GM12864 (cell line): ENCODE measurements around the gene TMEM245.

Source experiments
- DNase-seq: peaks from one replicate; pipeline ENCODE4 v3.0.0-alpha.2; 2011; ENCODE audit warnings: low read depth
- H3K4me3 ChIP-seq: 2 replicates; pipeline ENCODE4 v1.5.1; 2011; ENCODE audit warnings: mild to moderate bottlenecking, low read depth, low read length, control low read depth
- CTCF ChIP-seq: IDR thresholded peaks from 2 replicates; pipeline ENCODE4 v1.5.1; 2011; ENCODE audit warnings: low read depth, mild to moderate bottlenecking, moderate library complexity, low read length, control low read depth, inconsistent platforms; ENCODE audit errors: missing control alignments

The TMEM245 gene

GRCh38 chr9:109113892-109114609, 5.7 kb downstream of the TMEM245 start:
- TF ChIP-seq CTCF, result no peak
- H3K4me3 ChIP-seq, result no peak overlapping the region
- no peak for DNase-seq

GRCh38 chr9:109113254-109113653, 6.5 kb downstream of the TMEM245 start:
- TF ChIP-seq CTCF, result no peak
- no peak for DNase-seq
- H3K4me3 ChIP-seq, result no peak overlapping the region

- no peak overlapping the region for H3K4me3 ChIP-seq
- DNase-seq, result no peak
- TF ChIP-seq CTCF, result no peak
Observed at GRCh38 chr9:109110329-109111021, 9.3 kb downstream of the TMEM245 start.

- TF ChIP-seq CTCF, result no peak
- no peak overlapping the region for H3K4me3 ChIP-seq
- no peak for DNase-seq
Observed at GRCh38 chr9:109109967-109110328, 9.8 kb downstream of the TMEM245 start.

GRCh38 chr9:109108318-109108717, 11.4 kb downstream of the TMEM245 start:
- DNase-seq, result no peak
- no peak for TF ChIP-seq CTCF
- H3K4me3 ChIP-seq, result no peak overlapping the region

- DNase-seq, result no peak
- TF ChIP-seq CTCF, result no peak
- no peak overlapping the region for H3K4me3 ChIP-seq
Observed at GRCh38 chr9:109107402-109108240, 12.1 kb downstream of the TMEM245 start.
